Esophagus squamous epithelium (tissue), 4 donors: Measurements from ENCODE around the gene CLEC4G.

Experiments
- POLR2A ChIP-seq, 4 donors: fragments of 450-650 bp; IDR thresholded peaks; one replicate each; pipeline ENCODE4 v1.6.1; 2017; ENCODE audit warnings: antibody characterized with exemption in 4 of 4, mild to moderate bottlenecking in 4 of 4, moderate library complexity in 3 of 4
- TF ChIP-seq, protein P1 (sequence below), 6 experiments: fragments of 450-650 bp in 4 of 6; fragments of 200-600 bp in 2 of 6; sonication (generic) in 2 of 6; IDR thresholded peaks; one replicate each; pipeline ENCODE4 v1.5.1; 2016 to 2019; ENCODE audit warnings: antibody characterized with exemption in 6 of 6, mild to moderate bottlenecking in 4 of 6, moderate library complexity in 4 of 6

DNA sequence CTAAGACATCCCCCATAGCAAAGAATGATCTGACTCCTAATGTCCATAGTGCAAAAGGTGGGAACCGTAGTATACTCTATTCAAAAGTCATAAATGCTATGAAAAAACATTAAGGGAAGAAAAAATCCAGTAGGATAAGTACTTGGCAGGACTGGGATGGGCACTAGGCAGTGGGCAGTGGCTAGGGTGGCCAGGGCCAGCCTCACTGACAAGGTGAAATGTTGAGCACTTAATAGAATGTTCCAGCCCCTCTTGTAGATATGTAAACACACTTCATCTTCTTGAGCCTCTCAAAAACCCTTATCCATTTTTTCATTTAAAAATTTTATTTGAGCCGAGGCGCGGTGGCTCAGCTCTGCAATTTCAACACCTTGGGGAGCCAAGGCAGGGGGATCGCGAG is 1.5 kb upstream of the CLEC4G start:
- TF ChIP-seq, protein P1, sequence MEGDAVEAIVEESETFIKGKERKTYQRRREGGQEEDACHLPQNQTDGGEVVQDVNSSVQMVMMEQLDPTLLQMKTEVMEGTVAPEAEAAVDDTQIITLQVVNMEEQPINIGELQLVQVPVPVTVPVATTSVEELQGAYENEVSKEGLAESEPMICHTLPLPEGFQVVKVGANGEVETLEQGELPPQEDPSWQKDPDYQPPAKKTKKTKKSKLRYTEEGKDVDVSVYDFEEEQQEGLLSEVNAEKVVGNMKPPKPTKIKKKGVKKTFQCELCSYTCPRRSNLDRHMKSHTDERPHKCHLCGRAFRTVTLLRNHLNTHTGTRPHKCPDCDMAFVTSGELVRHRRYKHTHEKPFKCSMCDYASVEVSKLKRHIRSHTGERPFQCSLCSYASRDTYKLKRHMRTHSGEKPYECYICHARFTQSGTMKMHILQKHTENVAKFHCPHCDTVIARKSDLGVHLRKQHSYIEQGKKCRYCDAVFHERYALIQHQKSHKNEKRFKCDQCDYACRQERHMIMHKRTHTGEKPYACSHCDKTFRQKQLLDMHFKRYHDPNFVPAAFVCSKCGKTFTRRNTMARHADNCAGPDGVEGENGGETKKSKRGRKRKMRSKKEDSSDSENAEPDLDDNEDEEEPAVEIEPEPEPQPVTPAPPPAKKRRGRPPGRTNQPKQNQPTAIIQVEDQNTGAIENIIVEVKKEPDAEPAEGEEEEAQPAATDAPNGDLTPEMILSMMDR (IDR thresholded peaks at IDR 0.05): no peak
- TF ChIP-seq POLR2A (IDR thresholded peaks at IDR 0.05): no peak
